GM18526 (cell line): Measurements from ENCODE around the gene CGB3.
"Not testable (repeated sequence)": the region's sequence is repeated elsewhere in the genome, so short reads cannot be mapped to it uniquely, and the experiment has no call there.

Experiments
- POLR2A ChIP-seq: IDR thresholded peaks from 3 replicates; pipeline ENCODE4 v1.6.1; 2011; ENCODE audit not compliant: insufficient read length; ENCODE audit errors: extremely low read depth

Gene CGB3

DNA sequence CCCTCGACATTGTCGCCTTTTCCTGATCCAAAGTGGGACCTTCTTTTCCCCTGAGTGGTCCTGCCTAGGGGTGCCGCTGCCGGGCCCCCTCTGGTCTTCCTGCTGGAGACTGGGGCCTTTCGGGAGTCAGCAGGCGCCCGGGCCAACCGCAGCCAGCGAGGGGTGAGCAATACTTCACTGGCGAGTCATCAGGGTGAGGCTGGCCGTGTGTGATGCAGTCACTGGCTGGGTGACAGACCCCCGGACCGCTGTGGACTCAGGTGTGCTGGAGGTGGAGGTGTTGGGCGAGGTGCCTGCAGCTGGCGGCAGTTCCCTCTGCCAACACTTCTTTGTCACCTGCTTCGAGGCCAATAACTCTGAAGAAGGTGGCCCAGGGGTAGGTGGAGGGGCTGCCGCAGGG is 18.0 kb upstream of the CGB3 start:
- no peak for TF ChIP-seq POLR2A

DNA sequence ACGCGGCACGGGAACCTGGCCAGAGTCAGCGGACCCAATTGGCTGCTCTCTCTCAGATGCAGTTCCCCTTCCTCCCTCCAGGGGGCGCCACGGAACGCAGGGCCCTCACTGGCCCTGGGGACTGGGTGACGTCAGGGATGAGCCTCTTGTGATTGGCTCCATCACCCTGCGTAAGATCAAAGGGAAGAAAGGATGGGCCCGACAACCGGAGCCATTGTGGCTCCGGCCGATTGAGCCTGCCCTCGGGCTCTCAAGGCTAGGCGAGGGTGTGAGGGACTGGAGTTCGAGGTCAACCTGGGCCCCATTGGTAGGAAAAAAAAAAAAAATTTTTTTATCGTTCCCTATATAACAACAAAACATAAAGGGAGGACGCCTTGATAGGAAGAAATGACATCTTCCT is 12.7 kb upstream of the CGB3 start, which contains the start of gene CGB1:
TSS of gene CGB1 (minus strand) at position 81 of the 400 bp plus-strand sequence. CDS start 184 bp downstream, outside the sequence.
- not testable (repeated sequence) for TF ChIP-seq POLR2A

- not testable (repeated sequence) for TF ChIP-seq POLR2A
Observed at GRCh38 chr19:49031642-49032301, 7.6 kb upstream of the CGB3 start, which contains the start of gene CGB2. Gene CGB2 (plus strand): TSS chr19:49031890. CDS start chr19:49032096, 206 bp downstream.

- TF ChIP-seq POLR2A = no peak
Observed at GRCh38 chr19:49022116-49022515, 2.0 kb downstream of the CGB3 start.

DNA sequence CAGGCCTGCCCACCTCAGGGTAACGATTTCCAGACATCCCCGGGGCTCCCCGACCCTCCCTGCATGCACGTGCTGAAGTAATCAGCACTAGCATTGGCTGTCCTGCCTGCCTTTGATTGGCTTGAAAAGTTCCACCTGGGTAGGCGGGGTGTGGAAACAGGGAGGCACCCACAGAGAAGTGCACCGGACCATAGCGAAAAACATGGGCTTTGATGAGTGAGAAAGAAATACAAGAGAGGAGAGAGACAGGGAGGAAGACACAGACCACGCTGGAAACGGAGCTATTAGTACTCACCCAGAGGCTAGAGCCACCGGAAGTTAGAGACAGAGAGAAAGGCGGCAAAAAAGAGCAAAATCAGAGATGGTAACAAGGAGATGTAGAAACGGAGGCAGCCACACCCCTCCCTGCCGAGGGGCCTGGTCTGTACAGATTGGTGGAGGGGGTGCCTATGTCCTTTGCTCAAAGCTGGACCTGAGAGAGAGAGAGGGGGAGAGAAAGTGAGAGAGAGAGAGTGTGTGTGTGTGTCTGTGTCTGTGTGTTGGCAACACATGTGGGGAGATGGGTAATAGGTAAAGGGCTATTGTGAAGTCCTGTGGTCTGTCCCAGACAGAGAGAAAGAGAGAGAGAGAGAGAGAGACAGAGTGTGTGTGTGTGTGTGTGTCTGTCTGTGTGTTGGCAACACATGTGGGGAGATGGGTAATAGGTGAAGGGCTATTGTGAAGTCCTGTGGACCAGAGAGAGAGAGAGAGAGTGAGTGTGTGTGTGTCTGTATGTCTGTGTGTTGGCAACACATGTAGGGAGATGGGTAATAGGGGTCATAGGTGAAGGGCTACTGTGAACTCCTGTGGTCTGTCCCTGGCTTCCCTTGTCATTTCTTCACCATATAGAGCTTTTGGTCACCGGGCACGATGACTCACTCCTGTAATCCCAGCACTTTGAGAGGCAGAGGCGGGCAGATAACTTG is 2.9 kb downstream of the CGB3 start:
- no peak for TF ChIP-seq POLR2A

GRCh38 chr19:49020342-49020741 is 3.8 kb downstream of the CGB3 start:
- TF ChIP-seq POLR2A = no peak

GRCh38 chr19:49019242-49019932 is 4.7 kb downstream of the CGB3 start:
- no peak for TF ChIP-seq POLR2A

GRCh38 chr19:49017666-49018351 is 6.3 kb downstream of the CGB3 start:
- TF ChIP-seq POLR2A = no peak

DNA sequence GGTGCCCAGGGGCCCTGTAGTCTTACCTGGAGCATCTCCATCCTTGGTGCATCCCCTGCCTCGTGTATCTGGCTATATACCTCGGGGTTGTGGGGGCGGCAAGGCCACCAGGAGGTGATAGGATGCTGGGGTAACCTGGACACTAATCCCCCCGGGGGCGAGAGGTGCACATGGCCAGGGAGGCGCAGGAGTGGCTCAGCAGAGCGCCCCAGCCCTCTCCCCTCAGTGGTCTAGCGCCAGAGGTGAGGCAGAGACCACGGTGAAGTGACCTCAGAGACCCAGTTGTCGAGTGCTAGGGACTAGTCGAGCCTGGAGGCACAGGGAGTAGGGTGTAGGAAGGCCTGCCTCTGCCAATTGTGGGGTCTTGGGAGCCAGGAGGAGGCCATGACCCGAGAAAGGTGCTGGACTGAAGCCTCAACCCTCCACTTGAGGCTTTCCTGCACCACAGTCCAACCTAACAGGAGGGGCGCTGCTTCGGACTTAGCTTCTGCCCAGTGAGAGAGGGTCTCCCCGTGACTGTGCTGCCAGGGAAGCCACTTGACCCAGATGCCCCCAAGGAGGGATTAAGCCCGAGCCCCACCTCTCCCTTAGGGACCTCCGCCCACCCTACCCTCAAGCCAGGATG is 7.0 kb downstream of the CGB3 start, which contains the start of gene LHB:
TSS of gene LHB (minus strand) at position 51 of the 625 bp plus-strand sequence. CDS start at position 41, 10 bp downstream.
- no peak for TF ChIP-seq POLR2A

DNA sequence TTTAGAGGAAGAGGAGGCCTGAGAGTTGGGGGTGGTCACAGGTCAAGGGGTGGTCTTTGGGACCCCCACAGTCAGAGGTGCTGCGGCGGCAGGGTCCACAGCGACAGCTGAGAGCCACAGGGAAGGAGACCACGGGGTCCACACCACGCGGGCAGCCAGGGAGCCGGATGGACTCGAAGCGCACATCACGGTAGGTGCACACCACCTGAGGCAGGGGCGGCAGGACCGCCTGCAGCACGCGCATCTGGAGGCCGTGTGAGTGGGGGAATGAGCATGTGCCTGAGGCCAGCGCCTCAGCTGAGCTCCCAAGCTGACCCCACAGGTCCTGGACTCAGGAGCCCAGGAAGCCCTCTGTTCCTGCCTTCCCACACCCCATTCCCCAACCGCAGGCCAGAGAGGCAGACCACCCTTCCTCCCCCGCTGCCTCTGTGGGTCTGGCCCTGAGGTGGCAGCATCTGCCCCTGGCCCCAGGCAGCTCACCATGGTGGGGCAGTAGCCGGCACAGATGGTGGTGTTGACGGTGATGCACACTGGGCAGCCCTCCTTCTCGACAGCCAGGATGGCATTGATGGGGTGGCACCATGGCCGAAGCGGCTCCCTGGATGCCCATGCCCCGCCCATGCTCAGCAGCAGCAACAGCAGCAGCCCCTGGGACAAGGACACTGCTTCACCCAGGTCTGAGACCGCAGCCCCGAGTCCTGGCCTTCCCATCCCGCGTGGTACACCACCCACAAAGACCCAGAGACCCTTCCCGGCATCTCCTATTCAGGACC is 7.9 kb downstream of the CGB3 start:
- TF ChIP-seq POLR2A = no peak

DNA sequence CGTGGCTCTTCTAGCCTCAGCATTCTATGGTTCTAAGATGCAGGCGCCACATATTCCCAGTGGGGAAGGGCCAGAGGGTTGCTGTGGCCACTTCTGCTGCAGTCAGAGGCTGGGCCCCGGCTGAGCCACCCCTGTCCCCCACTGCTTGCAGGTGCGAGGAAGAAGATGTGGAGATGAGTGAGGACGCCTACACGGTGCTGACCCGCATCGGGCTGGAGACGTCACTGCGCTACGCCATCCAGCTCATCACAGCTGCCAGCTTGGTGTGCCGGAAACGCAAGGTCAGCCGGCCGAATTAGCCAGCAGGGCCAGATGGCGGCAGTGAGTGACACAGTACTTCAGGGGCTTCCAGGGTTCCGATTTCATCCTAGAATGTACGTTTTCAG is 9.3 kb downstream of the CGB3 start:
- TF ChIP-seq POLR2A = no peak

DNA sequence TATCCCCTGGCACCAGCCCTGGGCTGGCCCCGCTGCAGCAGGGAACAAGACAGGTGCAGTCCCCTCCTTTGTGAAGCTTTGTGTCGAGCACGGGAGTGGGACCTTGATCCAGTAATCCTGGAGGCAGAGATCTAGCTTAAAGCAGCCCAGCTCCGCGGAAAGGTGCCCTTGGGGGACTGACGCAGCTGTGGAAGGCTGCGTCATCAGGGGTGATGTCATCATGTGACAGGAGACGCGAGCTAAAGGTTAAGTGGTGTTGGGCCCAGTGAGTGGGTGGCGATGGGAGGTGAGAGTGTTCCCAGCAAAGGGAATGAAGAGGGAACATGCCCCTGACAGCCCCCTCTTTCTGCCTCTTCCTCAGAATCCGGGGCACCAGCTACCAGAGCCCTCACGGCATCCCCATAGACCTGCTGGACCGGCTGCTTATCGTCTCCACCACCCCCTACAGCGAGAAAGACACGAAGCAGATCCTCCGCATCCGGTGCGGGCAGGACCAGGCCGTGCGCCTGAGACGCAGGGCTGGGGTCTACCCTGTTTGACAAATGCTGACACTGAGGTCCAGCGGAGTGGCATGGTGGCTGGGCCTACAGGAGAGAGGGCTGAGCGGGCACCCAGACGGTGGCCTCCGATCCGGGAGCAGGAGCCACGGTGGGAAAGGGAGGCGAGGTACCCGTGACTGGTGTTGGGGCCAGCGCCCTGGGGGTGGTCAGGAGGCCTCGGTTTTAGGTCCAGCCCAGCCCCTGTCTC is 9.8 kb downstream of the CGB3 start:
- TF ChIP-seq POLR2A = no peak

DNA sequence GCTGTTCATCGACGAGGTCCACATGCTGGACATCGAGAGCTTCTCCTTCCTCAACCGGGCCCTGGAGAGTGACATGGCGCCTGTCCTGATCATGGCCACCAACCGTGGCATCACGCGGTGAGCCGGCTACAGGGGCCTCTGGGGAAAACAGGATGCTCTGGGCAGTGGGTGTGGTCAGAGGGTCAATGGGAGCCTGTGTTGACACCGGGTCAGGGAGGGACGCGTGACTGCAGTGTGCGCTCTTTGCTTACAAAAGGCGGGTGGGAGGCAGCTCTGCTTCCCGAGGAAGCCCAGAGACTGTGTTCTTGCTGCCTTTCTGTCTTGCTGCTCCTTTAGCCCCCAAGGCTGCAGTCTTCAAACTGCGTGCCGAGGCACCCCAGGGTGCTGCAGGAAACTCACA is 12.9 kb downstream of the CGB3 start:
- TF ChIP-seq POLR2A = no peak
